ENCODE data around the gene SMPD4. TPM values are rescaled to one million over a fixed set of nuclear protein-coding genes. Genes with fewer than 3 reads are reported as not detected.
"Not testable (repeated sequence)": the region's sequence is repeated elsewhere in the genome, so short reads cannot be mapped to it uniquely, and the experiment has no call there.

SMPD4 gene, protein sequence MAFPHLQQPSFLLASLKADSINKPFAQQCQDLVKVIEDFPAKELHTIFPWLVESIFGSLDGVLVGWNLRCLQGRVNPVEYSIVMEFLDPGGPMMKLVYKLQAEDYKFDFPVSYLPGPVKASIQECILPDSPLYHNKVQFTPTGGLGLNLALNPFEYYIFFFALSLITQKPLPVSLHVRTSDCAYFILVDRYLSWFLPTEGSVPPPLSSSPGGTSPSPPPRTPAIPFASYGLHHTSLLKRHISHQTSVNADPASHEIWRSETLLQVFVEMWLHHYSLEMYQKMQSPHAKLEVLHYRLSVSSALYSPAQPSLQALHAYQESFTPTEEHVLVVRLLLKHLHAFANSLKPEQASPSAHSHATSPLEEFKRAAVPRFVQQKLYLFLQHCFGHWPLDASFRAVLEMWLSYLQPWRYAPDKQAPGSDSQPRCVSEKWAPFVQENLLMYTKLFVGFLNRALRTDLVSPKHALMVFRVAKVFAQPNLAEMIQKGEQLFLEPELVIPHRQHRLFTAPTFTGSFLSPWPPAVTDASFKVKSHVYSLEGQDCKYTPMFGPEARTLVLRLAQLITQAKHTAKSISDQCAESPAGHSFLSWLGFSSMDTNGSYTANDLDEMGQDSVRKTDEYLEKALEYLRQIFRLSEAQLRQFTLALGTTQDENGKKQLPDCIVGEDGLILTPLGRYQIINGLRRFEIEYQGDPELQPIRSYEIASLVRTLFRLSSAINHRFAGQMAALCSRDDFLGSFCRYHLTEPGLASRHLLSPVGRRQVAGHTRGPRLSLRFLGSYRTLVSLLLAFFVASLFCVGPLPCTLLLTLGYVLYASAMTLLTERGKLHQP
- 9.5 TPM in 2 replicates for total RNA-seq

DNA sequence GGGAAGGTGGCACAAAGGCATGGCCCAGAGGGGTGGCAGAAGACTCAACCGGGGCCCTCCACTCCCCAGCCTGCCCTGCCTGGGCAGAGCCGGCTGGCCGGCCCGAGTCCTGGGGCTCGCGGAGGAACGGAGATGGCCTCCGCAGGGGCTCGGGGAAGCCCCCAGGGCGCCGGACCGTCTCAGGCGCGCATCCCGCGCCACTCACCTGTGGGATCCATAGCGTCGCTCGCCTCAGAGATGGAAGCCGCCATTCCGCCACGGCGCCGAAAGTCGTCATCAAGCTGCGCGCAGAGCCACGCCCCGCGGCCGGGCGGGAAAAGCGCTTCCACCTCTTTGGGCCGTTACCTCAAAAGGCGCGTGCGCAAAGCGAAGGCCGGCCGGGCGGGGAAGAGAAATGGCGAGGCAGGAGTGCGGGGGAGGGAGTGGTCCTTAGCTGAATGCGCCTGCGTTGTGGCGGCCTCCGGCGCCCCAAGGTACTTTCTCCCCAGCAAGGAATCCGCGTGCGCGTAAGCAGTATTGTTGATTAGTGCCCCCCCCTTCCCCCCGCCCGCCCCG, at the start of gene SMPD4:
Gene SMPD4, minus strand, starts transcription at position 278 of the 555 bp plus-strand sequence. CDS start 5,010 bp downstream, outside the sequence.
- no peaks in the 10 kb centered on the region for H3K27me3 ChIP-seq (ENCODE audit: control insufficient read depth, insufficient read depth, low read length)
- peaks cover 5% of the 10 kb centered on the region for H3K36me3 ChIP-seq (ENCODE audit: control insufficient read depth, insufficient read depth, low read length)
- TF ChIP-seq, protein P1, sequence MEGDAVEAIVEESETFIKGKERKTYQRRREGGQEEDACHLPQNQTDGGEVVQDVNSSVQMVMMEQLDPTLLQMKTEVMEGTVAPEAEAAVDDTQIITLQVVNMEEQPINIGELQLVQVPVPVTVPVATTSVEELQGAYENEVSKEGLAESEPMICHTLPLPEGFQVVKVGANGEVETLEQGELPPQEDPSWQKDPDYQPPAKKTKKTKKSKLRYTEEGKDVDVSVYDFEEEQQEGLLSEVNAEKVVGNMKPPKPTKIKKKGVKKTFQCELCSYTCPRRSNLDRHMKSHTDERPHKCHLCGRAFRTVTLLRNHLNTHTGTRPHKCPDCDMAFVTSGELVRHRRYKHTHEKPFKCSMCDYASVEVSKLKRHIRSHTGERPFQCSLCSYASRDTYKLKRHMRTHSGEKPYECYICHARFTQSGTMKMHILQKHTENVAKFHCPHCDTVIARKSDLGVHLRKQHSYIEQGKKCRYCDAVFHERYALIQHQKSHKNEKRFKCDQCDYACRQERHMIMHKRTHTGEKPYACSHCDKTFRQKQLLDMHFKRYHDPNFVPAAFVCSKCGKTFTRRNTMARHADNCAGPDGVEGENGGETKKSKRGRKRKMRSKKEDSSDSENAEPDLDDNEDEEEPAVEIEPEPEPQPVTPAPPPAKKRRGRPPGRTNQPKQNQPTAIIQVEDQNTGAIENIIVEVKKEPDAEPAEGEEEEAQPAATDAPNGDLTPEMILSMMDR (IDR thresholded peaks at IDR 0.05; ENCODE audit: insufficient read depth, low read length, severe bottlenecking), result no peak
- FAIRE-seq (no peak), DNase-seq (ENCODE audit: low read depth) (peak; percentile 84)
- peak within 1 kb of the TSS; percentile 73 for H3K4me3 ChIP-seq (ENCODE audit: low read depth, low read length)

DNA sequence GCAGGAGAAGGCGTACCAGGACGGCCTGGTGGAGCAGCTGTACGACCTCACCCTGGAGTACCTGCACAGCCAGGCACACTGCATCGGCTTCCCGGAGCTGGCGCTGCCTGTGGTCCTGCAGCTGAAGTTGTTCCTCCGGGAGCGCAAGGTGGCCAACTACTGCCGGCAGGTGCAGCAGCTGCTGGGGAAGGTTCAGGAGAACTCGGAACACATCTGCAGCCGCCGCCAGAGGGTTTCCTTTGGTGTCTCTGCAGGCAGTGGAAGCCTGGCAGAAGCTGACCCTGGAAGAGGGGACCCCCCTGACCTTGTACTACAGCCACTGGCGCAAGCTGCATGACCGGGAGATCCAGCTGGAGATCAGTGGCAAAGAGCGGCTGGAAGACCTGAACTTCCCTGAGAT, 49.5 kb upstream of the SMPD4 start:
- H3K4me3 ChIP-seq (ENCODE audit: low read depth, low read length); H3K27me3 ChIP-seq (ENCODE audit: control insufficient read depth, insufficient read depth, low read length); FAIRE-seq; H3K36me3 ChIP-seq (ENCODE audit: control insufficient read depth, insufficient read depth, low read length); DNase-seq (ENCODE audit: low read depth): not testable (repeated sequence)

DNA sequence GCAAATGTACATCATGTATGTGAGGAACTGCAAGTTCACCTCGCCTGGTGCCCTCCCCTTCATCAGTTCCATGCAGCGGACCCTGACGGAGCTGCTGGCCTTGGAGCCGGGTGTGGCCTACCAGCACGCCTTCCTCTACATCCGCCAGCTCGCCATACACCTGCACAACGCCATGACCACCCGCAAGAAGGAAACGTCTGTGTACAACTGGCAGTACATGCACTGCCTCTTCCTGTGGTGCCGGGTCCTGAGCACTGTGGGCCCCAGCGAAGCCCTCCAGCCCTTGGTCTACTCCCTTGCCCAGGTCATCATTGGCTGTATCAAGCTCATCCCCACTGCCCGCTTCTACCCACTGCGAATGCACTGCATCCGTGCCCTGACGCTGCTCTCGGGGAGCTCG, 49.0 kb upstream of the SMPD4 start:
- not testable (repeated sequence) for H3K36me3 ChIP-seq (ENCODE audit: control insufficient read depth, insufficient read depth, low read length); FAIRE-seq; H3K27me3 ChIP-seq (ENCODE audit: control insufficient read depth, insufficient read depth, low read length); H3K4me3 ChIP-seq (ENCODE audit: low read depth, low read length); DNase-seq (ENCODE audit: low read depth)

DNA sequence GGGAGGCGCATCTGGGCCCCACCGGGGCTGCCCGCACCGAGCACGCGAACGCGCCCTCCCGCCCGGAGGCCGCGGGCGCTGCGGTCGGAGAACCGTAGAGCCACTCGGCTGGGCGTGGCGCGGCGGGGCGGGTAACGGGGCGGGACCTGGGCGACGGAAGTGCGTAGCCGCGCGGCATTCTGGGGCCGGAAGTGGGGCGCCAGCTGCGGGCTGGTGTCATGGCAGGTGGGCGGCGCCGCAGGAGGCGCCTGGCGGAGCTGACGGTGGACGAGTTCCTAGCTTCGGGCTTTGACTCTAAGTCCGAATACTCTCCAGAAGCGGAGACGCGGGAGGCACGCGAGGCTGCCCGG, 47.7 kb upstream of the SMPD4 start:
- not testable (repeated sequence) for FAIRE-seq; H3K36me3 ChIP-seq (ENCODE audit: control insufficient read depth, insufficient read depth, low read length); H3K27me3 ChIP-seq (ENCODE audit: control insufficient read depth, insufficient read depth, low read length); H3K4me3 ChIP-seq (ENCODE audit: low read depth, low read length); DNase-seq (ENCODE audit: low read depth)

DNA sequence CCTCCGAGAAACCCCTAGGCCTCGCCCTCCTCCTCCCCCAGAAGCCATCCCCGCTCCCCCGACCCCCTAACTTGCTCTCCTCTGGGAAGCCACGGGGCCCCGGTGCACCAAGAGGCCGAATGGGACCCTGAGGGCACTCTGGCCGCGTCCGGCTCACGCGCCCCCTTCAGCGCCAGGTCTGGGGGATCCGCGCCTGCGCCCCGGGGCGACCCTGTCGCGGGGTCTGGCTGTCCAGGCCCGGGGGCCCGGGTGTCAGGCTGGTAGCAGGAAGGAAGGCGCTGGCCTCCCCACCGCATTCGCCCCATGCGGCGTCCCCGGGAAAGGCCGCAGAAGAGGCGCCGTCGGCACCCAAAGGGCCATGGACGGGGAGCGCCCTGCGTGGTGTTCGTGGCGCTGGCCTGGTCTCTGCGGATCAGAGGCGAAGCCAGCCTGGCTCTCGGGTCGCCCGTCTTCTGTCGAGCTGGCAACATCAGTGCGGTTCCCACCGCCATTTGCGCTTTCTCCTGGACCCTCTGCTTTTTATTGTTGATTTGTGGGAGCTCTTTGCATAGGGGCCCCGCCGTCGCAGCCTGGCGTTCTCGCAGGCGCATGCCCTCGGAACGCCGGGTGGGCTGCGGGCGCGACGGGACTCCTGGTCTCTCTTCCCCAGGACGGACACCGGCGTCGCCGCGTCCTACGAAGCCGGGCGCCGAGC, 47.2 kb upstream of the SMPD4 start:
- not testable (repeated sequence) for H3K27me3 ChIP-seq (ENCODE audit: control insufficient read depth, insufficient read depth, low read length); FAIRE-seq; DNase-seq (ENCODE audit: low read depth); H3K4me3 ChIP-seq (ENCODE audit: low read depth, low read length); H3K36me3 ChIP-seq (ENCODE audit: control insufficient read depth, insufficient read depth, low read length)

DNA sequence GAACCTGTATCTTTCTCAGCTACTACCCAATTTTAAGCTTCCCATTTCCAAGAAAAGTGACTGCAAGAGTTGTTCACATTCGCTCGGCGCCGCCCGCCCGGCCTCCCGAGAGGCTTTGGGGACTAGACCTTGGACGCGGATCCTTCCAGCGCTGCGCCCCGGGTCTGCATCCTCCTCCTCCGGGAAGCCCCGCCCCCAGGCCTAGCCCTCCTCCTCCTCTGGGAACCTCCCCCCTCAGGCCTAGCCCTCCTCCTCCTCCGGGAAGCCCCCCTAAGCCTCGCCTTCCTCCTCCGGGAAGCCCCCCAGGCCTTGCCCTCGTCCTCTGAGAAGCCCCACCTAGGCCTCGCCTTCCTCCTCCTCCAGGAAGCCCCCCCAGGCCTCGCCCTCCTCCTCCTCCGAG, 46.6 kb upstream of the SMPD4 start:
- not testable (repeated sequence) for H3K36me3 ChIP-seq (ENCODE audit: control insufficient read depth, insufficient read depth, low read length); FAIRE-seq; DNase-seq (ENCODE audit: low read depth); H3K27me3 ChIP-seq (ENCODE audit: control insufficient read depth, insufficient read depth, low read length); H3K4me3 ChIP-seq (ENCODE audit: low read depth, low read length)

DNA sequence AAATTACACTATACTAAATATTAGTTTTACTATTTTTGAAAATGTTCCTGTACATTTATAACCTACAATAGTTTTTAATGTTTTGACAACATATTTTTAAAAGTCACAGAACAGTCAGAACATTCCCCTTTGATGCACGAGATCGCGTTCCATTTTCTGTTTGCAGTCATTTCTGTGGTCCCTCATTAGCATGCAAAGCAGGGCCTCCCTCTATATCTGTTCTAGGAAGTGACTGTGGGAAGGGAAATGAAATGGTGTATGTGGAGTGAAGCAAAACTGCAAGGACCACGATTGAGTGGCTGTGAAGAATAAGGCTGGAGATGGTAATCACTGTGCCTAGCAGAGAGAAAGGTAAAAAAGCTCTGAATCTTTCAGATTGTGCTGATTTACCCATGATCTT, 41.1 kb upstream of the SMPD4 start:
- H3K4me3 ChIP-seq (ENCODE audit: low read depth, low read length); FAIRE-seq; H3K27me3 ChIP-seq (ENCODE audit: control insufficient read depth, insufficient read depth, low read length); DNase-seq (ENCODE audit: low read depth); H3K36me3 ChIP-seq (ENCODE audit: control insufficient read depth, insufficient read depth, low read length): not testable (repeated sequence)

DNA sequence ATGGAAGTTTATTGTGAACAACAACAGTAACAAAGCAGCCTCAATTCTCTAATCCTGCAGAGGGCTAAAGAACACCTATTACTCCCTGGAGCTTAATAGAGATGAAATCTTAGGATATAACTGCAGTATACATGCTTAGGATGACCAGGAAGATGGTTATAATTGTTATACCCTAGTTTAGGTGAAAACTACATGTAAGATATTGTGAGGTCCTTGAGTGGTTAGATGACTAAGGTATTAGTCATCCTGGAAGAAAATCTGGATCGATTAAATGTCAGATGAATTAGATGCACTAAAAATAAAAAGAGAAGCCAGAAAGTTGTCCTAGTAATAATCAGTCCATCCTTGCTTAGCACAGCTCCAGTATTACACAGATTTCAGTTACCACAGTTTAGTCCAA, 39.1 kb upstream of the SMPD4 start:
- H3K27me3 ChIP-seq (ENCODE audit: control insufficient read depth, insufficient read depth, low read length); FAIRE-seq; H3K4me3 ChIP-seq (ENCODE audit: low read depth, low read length); DNase-seq (ENCODE audit: low read depth); H3K36me3 ChIP-seq (ENCODE audit: control insufficient read depth, insufficient read depth, low read length): not testable (repeated sequence)

DNA sequence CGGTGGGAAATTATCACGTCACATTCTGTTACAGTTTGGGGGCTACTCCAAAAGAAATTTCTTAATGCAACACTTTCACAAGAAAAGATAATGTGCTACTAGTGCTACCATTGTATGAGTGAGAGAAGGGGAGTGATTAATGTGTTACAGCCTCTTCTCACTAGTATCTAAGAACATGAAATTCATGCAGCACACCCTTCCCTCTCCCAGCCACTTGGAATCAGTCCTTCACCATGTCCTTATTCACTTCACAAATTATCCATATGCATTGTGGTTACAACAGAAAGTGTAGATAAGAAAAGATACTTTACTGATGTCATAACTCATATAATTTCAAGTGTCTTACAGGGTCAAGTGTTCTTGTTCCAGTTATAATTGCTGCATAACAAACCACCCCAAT, 37.7 kb upstream of the SMPD4 start:
- H3K27me3 ChIP-seq (ENCODE audit: control insufficient read depth, insufficient read depth, low read length); DNase-seq (ENCODE audit: low read depth); H3K4me3 ChIP-seq (ENCODE audit: low read depth, low read length); H3K36me3 ChIP-seq (ENCODE audit: control insufficient read depth, insufficient read depth, low read length): not testable (repeated sequence)
- peak; percentile 18 for FAIRE-seq

DNA sequence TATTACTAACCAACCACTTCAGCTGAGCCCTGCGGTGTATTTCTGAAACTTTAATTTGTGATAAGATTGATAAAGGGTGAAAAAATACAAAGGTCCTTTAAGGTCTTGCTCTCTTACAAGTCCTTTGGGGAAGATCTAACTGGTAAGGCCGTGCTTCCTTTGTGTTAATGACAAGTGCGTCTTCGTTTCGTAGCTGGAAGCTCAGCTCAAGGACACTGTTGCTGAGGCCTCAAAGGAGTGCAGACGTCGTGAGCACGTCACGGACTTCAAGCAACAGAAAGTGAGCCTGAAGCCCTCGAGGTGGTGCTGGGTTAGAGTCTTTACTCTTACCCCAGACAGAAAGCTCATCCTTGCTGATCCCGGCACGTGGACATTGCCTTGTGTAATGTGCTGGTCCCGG, 25.6 kb upstream of the SMPD4 start:
- FAIRE-seq; H3K27me3 ChIP-seq (ENCODE audit: control insufficient read depth, insufficient read depth, low read length); H3K36me3 ChIP-seq (ENCODE audit: control insufficient read depth, insufficient read depth, low read length); H3K4me3 ChIP-seq (ENCODE audit: low read depth, low read length); DNase-seq (ENCODE audit: low read depth): not testable (repeated sequence)

DNA sequence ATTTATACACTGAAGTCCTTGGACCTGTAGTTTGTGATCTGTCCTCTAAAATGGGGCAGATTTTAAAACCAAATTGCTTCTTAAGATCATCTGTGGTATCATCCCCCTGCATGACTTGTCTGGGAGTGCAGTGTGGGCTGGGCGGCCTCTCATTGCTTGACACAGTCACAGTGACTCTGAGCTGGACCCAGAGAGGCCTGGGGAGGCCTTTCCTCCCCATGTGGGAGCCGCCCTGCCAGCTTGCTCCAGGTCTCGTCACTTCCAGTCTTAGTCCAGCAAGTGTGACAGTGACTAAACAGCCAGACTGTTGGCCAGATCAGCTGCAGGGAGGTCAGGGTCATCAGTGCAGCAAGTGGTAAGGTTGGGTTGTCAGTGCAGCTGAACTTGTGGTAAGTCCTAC, 21.7 kb upstream of the SMPD4 start:
- not testable (repeated sequence) for FAIRE-seq; DNase-seq (ENCODE audit: low read depth); H3K4me3 ChIP-seq (ENCODE audit: low read depth, low read length); H3K27me3 ChIP-seq (ENCODE audit: control insufficient read depth, insufficient read depth, low read length); H3K36me3 ChIP-seq (ENCODE audit: control insufficient read depth, insufficient read depth, low read length)

DNA sequence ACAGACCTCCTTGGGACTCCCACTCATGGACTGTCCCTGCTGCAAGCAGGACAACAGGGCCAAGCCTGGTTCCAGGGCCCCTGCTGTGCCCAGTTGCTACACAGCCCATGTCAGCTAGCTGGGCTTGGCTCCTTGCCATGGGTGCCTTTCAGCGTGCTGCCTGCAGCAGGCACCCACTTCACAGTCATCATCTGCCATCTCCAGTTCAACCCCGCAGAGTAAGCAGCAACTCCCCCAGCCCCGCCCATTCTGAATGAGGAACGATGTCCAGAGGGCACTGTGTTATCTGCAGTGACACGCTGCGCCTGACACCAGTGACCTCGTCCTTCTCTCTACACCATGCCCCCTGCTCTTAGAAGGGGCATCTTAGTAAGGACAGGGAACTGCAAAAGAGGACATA, 21.1 kb upstream of the SMPD4 start:
- not testable (repeated sequence) for FAIRE-seq; DNase-seq (ENCODE audit: low read depth)

More for the DNA sequence above, 21.1 kb upstream of the SMPD4 start:
- not testable (repeated sequence) for H3K36me3 ChIP-seq (ENCODE audit: control insufficient read depth, insufficient read depth, low read length); H3K4me3 ChIP-seq (ENCODE audit: low read depth, low read length); H3K27me3 ChIP-seq (ENCODE audit: control insufficient read depth, insufficient read depth, low read length)

All from bronchial epithelial cell (primary cell).